GM21737 (cell line): Measurements from ENCODE around the gene DNM1.

ENCODE experiments used
- ATAC-seq: cut with Tn5 transposase; IDR thresholded peaks from one replicate; pipeline ENCODE4 v1.9.1; 2021; ENCODE audit warnings: mild to moderate bottlenecking, moderate library complexity; ENCODE audit not compliant: unreplicated experiment

The DNM1 gene

DNA sequence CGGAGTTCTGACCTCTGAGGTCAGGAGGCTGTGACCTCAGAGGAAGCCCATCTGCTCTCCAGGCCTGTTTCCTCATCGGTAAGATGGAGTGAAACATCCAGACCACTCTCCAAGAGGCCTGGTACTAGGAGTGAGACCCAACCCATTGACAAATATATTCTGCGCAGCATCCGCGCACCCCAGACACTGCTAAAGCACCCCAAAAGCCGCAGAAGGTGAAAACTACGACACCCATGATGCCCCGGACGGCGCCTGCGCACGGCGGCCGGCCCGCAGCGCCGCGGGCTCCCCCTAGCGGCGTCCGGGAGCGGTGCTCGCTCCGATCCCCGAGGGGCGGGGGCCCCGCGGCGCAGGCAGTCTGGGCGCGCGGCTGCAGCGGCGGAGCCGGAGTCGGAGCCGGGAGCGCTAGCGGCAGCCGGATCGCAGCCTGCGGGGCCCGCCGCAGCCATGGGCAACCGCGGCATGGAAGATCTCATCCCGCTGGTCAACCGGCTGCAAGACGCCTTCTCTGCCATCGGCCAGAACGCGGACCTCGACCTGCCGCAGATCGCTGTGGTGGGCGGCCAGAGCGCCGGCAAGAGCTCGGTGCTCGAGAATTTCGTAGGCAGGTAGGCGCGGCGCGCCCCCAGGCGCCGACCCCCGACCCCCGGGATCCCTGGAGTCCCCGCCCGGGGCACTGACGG, at the start of gene DNM1:
TSS of gene DNM1 (plus strand) at position 356 of the 683 bp plus-strand sequence. CDS start at position 448, 92 bp downstream.
- peak; percentile 73 for ATAC-seq

DNA sequence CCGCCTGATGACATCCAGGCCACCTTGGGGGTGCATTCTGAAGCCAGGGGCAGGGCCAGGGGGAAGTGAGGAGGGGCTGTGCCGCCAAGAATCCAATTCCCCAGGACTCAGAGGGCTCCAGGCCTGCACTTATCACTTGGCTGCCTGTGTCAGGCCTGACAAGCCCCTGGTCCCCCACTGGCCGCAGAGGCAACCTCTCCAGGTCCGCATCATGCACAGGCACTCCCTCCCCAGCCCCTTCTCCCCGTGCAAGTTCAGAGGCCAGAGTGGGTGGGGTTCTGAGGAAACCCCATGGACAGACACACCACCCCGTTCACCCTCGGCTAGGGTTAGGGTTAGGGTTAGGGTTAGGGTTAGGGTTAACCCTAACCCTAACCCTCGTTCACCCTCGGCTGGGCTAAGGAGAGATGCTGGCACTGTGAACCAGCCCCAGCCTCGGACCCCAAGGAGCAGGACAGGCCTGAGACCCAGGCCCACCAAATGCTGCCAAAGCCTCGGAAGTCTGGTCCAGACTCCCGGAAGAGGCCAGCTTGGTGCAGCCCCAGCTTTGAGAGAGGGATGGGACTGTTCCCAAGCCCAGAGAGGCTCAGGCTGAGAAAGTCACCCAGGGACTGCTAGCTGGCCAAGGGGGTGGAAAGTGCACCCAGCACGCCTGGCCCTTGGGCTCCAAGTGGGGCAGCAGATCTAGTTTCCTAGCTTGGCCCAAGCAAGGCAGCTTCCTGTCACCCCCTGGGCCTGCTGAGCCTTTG, 49.1 kb upstream of the DNM1 start:
- ATAC-seq = no peak

DNA sequence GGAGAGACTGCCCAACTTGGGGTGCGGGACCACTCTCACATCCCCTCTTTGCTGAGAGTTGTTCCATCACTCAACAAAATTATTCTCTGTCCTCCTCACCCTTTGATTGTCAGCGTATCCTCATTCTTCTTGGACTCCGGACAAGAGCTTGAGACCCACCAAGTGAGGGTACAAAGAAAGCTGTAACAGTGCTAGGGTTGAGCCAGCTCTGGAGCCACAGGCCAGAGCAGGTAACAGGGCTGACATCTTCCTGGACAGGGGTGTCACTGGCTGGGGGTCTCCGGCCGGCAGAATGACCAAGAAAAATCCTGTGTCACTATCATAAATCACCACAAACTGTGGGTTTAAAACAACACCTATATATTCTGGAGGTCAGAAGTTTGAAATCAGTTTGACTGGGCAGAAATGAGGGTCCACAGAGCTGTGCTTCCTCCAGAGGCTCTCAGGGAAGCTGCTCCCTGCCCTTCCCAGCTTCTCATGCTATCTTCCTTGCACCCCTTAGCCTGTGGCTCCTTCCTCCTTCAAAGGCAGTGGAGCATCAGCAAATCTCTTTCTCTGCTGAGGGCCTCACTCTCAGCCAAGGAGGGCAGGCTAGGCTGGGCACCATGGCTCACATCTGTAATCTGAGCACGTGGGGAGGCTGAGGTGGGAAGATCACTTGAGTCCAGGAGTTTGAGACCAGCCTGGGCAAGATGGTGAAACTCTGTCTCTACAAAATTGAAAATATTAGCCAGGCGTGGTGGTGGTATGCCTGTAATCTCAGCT, 47.3 kb upstream of the DNM1 start:
- ATAC-seq = no peak

DNA sequence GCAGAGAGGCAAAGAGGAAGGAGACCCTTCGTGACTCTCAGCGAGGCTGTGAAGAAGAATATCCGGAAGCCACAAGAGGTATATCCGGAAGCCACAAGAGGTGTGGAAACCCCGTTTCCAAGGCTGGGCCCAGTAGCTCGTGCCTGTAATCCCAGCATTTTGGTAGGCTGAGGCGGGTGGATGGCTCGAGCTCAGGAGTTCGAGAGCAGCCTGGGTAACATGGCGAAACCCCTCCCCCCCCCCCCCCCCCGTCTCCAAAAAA, 43.7 kb upstream of the DNM1 start:
- no peak for ATAC-seq

DNA sequence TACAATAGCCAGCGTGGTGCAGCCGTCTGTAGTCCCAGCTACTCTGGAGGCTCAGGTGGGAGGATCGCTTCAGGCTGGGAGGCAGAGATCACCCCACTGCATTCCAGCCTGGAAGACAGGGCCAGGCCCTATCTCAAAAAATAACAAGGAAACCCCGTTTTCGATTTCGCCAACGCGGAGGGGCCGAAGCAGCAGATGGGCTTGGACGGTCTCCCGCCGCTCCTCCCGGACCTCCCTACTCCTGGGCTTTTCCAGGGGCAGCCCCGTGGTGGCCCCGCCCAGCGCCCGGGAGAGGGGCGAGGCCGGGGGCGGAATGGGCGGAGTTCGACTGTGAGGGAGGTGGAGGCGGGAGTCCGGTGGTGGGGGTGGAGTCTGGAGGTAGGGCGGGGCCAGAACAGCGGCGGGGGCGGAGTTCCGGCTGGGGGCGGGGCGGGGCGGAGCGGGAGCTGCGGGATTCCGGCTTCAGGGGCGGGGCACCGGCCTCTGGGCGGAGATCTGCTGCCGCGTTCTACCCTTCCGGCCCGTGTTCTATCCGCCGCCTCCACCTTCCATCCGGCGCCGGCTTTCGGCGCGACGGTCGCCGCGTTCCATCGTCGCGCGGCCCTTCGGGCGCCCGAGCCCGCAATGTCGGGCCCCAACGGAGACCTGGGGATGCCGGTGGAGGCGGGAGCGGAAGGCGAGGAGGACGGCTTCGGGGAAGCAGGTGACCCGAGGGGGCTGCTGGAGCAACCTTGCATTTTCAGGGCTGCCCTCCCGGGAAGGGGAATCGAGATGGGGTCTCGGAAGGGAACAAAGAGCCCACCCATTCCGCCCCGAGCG, 43.2 kb upstream of the DNM1 start, which contains the start of gene BBLN:
TSS of gene BBLN (plus strand) at position 482 of the 819 bp plus-strand sequence. CDS start at position 625, 143 bp downstream.
- ATAC-seq = peak; percentile 70

DNA sequence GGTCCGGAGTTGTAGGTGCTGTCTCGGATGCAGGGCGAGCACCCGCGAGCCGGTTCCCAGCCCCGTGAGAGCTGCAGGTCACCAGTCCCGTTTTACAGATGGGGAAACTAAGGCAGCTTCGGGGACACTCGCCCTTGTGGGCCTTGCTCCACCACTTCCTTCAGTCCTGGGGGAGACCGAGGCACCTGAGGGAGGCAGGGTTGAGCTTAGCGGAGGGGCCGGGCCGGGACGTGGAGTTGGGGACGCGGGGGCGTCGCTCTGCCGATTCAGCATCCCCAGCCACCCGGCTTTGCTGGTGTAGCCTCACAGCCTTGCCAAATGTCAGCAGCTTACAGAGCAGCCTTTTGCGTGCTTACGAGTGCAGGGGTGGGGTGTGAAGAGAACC, 42.6 kb upstream of the DNM1 start:
- ATAC-seq = peak; percentile 3

DNA sequence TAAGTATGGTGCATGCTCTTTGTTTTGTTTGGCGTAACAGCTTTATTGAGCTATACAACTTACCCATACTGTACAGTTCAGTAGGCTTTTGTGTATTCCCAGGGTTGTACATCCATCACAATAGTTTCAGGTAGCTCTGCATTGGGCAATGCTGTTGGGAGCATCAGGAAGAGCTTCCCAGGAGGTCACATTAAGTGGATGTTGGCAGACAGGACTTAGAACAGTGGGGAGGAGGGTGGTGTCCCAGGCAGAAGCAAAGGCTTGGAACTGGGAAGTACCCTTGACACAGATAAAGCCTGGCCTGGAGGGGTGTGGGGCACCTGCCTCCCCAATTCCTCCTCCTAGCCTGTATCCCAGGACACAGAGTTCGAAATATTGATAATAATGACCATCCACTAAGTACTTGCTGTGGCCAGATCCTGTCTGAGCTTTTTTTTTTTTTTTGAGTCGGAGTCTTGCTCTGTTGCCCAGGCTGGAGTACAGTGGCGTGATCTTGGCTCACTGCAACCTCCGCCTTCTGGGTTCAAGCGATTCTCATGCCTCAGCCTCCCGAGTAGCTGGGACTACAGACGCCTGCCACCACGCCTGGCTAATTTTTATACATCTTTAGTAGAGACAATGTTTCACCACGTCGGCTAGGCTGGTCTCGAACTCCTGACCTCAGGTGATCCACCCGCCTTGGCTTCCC, 41.8 kb upstream of the DNM1 start:
- ATAC-seq = no peak

DNA sequence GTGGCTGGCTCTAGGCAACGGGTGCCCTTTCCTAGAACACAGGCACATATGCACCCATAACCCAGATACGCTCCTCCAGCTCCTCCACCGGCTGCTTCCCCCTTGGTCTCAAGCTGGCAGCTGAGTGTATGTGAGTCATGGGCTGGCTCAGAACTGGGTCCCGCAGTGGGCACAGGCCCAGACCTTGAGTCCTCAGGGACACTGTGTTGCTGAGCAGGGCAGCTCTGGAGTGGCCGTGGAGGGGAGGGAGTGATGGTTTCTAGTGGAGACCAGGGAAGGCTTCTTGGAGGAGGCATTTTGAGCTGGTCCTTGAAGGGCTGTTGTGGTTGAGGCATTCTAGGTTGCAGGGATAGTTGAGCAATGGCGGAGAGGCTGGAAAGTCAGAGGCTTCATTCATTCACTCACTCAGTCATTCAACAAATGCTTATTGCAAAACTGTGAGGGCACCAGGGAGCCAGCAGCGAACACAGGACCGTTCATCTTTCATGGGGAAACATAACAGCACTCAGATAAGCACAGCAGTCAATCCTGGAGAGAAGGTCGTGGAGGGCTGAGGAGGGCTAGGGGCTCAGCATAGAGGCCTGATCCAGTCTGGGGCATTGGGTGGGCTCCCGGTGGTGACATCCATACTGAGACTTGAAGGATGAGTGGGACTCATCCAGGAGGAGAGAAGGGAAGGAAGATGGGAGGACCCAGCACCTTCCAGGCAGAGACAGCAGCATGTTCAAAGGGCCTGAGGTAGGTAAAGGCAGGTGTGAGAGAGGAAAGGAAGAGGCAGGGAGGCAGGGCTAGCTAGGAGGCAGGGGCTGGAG, 40.8 kb upstream of the DNM1 start:
- no peak for ATAC-seq

DNA sequence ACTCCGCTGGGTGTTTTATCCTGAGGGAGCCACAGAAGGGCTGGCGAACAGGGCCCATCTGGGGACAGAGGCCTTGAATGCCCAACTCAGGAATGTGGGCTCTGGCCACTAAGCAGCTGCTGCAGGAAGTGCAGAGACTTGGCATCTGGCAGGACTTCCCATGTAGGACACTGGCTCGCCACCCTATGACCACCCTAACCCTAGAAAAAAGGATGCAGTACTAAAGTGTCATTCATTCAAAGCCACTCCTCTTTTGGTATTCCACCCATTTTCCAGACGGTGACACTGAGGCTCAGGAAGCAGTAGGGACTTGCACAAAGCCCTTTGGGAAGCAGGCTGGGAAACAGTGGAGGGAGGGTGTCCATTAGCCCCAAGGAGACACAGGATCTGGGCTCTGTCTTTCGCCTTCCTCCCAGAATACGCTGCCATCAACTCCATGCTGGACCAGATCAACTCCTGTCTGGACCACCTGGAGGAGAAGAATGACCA, 40.1 kb upstream of the DNM1 start:
- no peak for ATAC-seq

DNA sequence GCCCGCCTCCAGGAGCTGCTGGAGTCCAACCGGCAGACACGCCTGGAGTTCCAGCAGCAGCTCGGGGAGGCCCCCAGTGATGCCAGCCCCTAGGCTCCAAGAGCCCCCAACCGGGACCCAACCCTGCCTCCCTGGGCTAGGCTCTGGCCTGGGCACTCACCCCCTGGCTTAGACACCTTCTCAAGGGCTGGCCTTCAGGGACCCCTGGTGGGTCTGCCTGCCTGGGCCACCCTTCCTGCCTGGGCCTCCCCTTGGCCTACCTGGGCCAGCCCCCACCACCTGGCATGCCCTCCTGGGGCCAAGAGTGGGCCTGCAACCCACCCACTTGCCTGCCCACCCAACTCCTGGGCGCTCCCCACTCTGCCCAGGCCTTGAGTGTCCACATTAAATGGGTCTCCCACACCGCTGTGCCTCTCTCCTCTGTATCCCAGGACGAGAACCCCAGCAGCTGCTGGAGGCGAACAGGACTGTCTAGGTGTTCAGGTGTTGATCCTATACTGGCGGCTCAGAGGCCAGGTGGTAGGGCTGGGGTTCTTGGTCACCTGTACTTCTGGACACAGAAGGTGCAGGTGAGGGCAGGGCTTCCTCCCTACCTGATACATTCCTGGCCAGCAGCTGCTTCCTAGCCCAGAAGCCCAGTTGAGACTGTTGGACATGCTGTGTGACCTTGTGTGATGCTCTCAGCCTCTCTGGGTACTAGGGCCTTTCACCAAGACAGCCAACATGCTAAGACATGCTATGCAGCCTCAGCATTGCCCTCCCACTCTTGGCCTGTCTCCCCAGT, 39.5 kb upstream of the DNM1 start:
- no peak for ATAC-seq

DNA sequence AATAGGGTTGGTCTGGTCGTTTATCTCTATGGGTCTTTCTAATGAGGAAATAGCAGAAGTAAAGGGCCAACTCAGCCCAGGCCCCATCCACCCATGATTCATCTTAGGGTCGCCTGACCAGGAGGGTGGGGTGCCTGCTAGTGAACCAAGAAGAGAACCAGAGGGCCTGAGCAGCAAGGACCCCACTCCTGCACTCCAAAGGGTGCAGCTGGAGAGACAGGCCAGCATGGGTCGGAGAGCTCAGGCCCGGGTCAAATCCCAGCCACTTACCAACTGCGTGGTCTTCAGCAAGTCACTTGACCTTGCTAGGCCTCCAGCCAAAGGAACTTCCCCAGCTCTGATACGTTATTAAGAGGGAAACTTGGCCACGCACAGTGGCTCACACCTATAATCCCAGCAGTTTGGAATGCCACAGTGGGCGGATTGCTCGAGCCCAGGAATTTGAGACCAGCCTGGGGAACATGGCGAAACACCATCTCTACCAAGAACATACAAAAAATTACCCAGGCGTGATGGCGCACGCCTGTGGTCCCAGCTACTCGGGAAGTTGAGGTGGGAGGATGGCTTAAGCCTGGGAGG, 38.8 kb upstream of the DNM1 start:
- ATAC-seq = no peak

DNA sequence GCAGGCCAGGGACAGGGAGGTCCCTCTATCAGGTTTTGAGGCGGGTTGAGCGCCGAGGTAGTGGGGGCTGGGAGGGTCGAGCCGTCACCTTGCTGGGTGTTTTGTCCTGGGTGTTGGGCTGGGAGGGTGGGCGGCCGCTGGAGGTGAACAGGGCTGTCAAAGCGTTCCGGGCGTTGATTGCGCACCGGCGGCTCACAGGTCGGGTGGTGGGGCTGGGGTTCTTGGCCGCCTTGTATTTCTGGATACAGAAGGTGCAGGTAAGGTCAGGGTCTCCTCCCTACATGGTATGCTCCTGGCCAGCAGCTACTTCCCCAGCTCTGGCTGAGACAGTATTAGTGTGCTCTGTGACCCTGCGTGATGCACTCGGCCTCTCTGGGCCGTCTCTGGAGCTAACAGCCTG, 37.0 kb upstream of the DNM1 start:
- no peak for ATAC-seq

DNA sequence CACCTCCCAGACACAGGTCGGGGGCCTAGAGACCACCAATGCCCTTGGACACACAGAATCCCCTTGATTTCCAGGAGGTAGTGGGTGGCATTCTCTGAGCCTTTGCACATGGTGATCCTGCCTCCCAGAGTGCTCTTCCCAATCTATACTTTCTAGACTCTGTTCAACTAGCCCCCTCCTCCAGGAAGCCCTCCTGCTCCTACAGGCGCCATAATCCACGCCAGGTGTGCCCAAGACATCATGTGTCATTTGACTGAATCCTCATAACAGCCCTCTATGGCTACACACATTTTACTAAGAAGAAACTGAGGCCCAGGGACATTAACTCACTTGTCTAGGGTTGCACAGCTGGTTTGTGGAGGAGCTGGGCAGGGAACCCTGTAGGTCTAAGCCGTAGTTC, 36.0 kb upstream of the DNM1 start:
- ATAC-seq = no peak

DNA sequence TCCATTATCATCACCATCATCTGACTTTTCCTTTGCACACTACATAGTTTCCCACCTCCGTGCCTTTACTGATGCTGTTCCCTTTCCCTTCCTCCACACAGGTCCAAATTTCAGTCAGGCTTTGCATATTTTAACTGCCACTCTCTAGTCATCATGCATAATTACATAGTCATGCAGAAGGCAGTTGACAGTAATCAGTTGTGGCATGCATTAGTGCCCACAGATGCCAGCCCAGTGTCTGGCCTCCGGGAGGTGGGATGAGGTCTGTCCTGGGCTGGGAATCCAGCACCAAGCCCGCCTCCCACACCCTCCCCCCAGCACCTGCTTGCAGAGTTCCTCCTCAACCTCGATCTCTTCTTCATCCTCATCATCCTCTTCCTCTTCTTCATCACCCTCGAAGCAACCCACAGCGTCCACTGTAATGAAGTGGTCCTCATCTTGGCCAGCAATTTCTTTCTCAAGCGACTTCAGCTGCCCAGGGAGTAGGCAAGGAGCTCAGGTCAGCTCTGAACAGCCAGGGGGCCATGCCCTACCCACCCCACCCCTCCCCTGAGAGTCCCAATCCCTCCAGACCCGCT, 34.4 kb upstream of the DNM1 start:
- no peak for ATAC-seq

DNA sequence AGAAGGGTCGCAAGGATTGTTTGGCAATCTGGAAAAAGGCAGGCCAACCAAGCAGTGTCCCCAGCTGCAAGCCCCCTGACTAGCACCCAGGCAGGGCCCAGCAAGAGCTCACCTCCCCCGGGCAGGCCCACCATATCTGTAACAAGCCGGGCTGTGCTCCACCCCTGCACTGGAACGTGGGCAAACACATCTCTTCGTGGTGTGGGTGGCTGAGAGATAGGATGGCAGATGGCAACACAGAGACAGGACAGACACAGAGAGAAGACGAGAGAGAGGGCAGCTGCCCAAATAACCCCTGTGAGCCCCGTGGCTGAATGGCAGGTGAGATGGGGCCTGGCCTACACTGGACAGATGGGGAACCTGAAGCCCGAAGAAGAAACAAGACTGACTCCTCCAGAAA, 33.7 kb upstream of the DNM1 start:
- ATAC-seq = no peak

DNA sequence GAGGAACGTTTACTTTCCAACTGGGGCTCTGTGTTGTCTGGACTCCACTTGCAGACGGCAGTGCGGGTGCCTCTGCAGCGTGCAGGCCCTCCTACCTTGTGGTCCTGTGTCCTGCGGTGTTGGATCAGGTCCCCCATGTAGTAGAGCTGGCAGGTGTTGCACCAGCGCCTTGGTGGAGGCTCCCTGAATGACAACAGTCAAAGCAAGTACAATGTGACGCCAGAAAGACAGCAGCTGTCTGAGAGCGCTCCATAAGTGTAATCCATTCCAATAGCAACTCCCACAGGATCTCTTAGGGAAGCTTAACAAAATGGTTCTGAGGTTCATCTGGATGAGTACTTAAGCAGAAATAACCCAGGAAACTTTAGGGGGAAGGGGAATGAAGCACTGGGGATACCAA, 33.3 kb upstream of the DNM1 start:
- ATAC-seq = no peak

DNA sequence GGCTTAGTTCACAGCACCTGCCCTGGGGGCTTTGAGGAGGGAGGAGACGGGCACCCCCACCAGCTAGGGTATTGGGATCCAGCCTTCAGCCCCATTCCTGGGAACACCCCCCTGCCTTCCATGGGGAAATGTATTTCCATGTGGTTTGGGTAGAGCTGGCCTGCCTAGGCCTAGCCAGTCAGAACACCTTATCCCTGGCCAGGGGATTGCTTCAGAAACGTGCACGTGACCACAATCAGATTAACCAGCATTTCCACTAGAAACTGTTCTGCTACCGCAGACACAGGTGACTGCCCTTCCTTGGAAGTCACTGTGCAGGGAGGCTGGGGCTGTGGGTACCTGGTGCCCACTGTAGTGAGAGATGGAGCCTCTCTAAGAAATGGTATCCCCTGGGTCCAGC, 29.1 kb upstream of the DNM1 start:
- no peak for ATAC-seq

DNA sequence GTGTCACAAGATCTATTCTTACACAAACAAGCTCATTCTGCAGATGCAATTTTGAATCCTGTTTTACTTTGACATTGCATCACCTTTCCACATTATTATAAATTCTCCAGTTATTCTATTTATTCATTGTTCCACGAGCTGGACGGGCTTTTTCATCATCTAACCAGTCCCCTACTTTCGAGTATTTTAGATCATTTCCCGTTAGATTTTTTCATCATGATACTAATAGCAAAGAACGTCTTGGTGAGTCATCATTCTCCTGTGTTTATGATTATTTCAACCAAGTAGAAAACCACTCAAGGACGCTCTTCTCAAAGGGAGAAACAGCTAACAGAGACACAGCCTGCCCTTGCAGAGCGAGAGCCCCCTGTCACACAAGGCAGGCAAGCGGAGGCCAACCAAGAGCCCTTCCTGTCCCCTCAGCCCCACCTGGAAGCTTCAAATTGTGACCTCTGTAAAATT, 28.0 kb upstream of the DNM1 start:
- ATAC-seq = no peak
